Measurements from ENCODE around the gene PDS5A. TPM values are rescaled to one million over a fixed set of nuclear protein-coding genes. Genes with fewer than 3 reads are reported as not detected.
"Not testable (repeated sequence)": the region's sequence is repeated elsewhere in the genome, so short reads cannot be mapped to it uniquely, and the experiment has no call there.

The PDS5A gene
- total RNA-seq, 1 donor from 2014 or later: 39.0 TPM

GRCh38 chr4:39899291-39899690, 78.4 kb downstream of the PDS5A start:
- DNase-seq (ENCODE audit: low spot score): no peak

GRCh38 chr4:39898015-39898414, 79.7 kb downstream of the PDS5A start:
- DNase-seq (ENCODE audit: low spot score): no peak

GRCh38 chr4:39893693-39894072, 84.0 kb downstream of the PDS5A start:
- DNase-seq (ENCODE audit: low spot score): no peak

GRCh38 chr4:39892988-39893692, 84.6 kb downstream of the PDS5A start:
- no peak for DNase-seq (ENCODE audit: low spot score)

GRCh38 chr4:39889226-39889625, 88.5 kb downstream of the PDS5A start:
- DNase-seq (ENCODE audit: low spot score): no peak

- DNase-seq (ENCODE audit: low spot score): no peak
Measured at GRCh38 chr4:39888541-39888940, 89.2 kb downstream of the PDS5A start.

GRCh38 chr4:39883646-39884045, 94.1 kb downstream of the PDS5A start:
- no peak for DNase-seq (ENCODE audit: low spot score)

- DNase-seq (ENCODE audit: low spot score): no peak
Measured at GRCh38 chr4:39881789-39882188, 95.9 kb downstream of the PDS5A start.

GRCh38 chr4:39877971-39878370, 99.7 kb downstream of the PDS5A start:
- DNase-seq (ENCODE audit: low spot score): no peak

- no peak for DNase-seq (ENCODE audit: low spot score)
Measured at GRCh38 chr4:39873823-39874222, 103.9 kb downstream of the PDS5A start.

- no peak for DNase-seq (ENCODE audit: low spot score)
Measured at GRCh38 chr4:39865280-39865679, 112.4 kb downstream of the PDS5A start.

- DNase-seq (ENCODE audit: low spot score): no peak
Measured at GRCh38 chr4:39864391-39864790, 113.3 kb downstream of the PDS5A start.

GRCh38 chr4:39860804-39861203, 116.9 kb downstream of the PDS5A start:
- DNase-seq (ENCODE audit: low spot score): no peak

GRCh38 chr4:39855909-39856512, 121.7 kb downstream of the PDS5A start:
- DNase-seq (ENCODE audit: low spot score): no peak

GRCh38 chr4:39852636-39853035, 125.1 kb downstream of the PDS5A start:
- DNase-seq (ENCODE audit: low spot score): no peak

GRCh38 chr4:39850727-39851126, 127.0 kb downstream of the PDS5A start:
- no peak for DNase-seq (ENCODE audit: low spot score)

- no peak for DNase-seq (ENCODE audit: low spot score)
Measured at GRCh38 chr4:39846705-39847104, 131.0 kb downstream of the PDS5A start.

- no peak for DNase-seq (ENCODE audit: low spot score)
Measured at GRCh38 chr4:39846120-39846519, 131.6 kb downstream of the PDS5A start.

- no peak for DNase-seq (ENCODE audit: low spot score)
Measured at GRCh38 chr4:39841894-39842293, 135.8 kb downstream of the PDS5A start.

GRCh38 chr4:39840516-39840915, 137.2 kb downstream of the PDS5A start:
- DNase-seq (ENCODE audit: low spot score): not testable (repeated sequence)

- no peak for DNase-seq (ENCODE audit: low spot score)
Measured at GRCh38 chr4:39840027-39840426, 137.7 kb downstream of the PDS5A start.

GRCh38 chr4:39838431-39838830, 139.3 kb downstream of the PDS5A start:
- not testable (repeated sequence) for DNase-seq (ENCODE audit: low spot score)

GRCh38 chr4:39834269-39834668, 143.4 kb downstream of the PDS5A start:
- DNase-seq (ENCODE audit: low spot score): no peak
